Stimulated activated CD4-positive, alpha-beta T cell treated with anti-CD3 and anti-CD28 coated beads, Interleukin-1b, Interleukin-23, amount 100 ng/mL, for 4 hours (primary cell): ENCODE data around the gene PBX2.
"Not testable (repeated sequence)": the region's sequence is repeated elsewhere in the genome, so short reads cannot be mapped to it uniquely, and the experiment has no call there.

ENCODE experiments used
- DNase-seq, 2 donors: peaks; one replicate each; pipeline ENCODE4 v3.0.0-alpha.2; 2020; ENCODE audit warnings: low read depth in 2 of 2

PBX2 gene

GRCh38 chr6:32190054-32190851 is at the start of gene PBX2:
PBX2 (minus strand) TSS chr6:32190202; CDS start chr6:32189915, 287 bp downstream.
- DNase-seq, result peak; percentile 83 to 84

- no peak for DNase-seq
These were observed 49.5 kb upstream of the PBX2 start for GRCh38 chr6:32239462-32239861.

GRCh38 chr6:32234934-32235333 is 44.9 kb upstream of the PBX2 start:
- DNase-seq, result no peak

GRCh38 chr6:32226434-32226833 is 36.4 kb upstream of the PBX2 start:
- DNase-seq, result no peak

- no peak for DNase-seq
These were observed 34.7 kb upstream of the PBX2 start for GRCh38 chr6:32224696-32225095.

GRCh38 chr6:32223258-32224235 is 33.5 kb upstream of the PBX2 start, which contains the start of gene NOTCH4:
NOTCH4 (minus strand) TSS chr6:32224067; CDS start chr6:32223928, 139 bp downstream.
- DNase-seq, result no peak

GRCh38 chr6:32222333-32223230 is 32.6 kb upstream of the PBX2 start:
- no peak for DNase-seq

GRCh38 chr6:32220021-32220420 is 30.0 kb upstream of the PBX2 start:
- no peak for DNase-seq

GRCh38 chr6:32218167-32218566 is 28.2 kb upstream of the PBX2 start:
- no peak for DNase-seq

- DNase-seq, result no peak
These were observed 27.0 kb upstream of the PBX2 start for GRCh38 chr6:32216998-32217397.

- no peak for DNase-seq
These were observed 26.3 kb upstream of the PBX2 start for GRCh38 chr6:32216285-32216684.

- DNase-seq, result no peak
These were observed 25.6 kb upstream of the PBX2 start for GRCh38 chr6:32215617-32216016.

GRCh38 chr6:32214126-32214525 is 24.1 kb upstream of the PBX2 start:
- DNase-seq, result no peak

GRCh38 chr6:32213649-32214048 is 23.6 kb upstream of the PBX2 start:
- no peak for DNase-seq

GRCh38 chr6:32212076-32212760 is 22.2 kb upstream of the PBX2 start:
- DNase-seq, result no peak

GRCh38 chr6:32211432-32211831 is 21.4 kb upstream of the PBX2 start:
- DNase-seq, result not testable (repeated sequence)

GRCh38 chr6:32210191-32210601 is 20.2 kb upstream of the PBX2 start:
- no peak for DNase-seq

- DNase-seq, result no peak
These were observed 19.0 kb upstream of the PBX2 start for GRCh38 chr6:32208996-32209395.

GRCh38 chr6:32204268-32204715 is 14.3 kb upstream of the PBX2 start:
- DNase-seq, result no peak

GRCh38 chr6:32203426-32204267 is 13.6 kb upstream of the PBX2 start:
- no peak for DNase-seq
